ENCODE measurements around the gene TBC1D22A.
"Not testable (repeated sequence)": the region's sequence is repeated elsewhere in the genome, so short reads cannot be mapped to it uniquely, and the experiment has no call there.

DNA sequence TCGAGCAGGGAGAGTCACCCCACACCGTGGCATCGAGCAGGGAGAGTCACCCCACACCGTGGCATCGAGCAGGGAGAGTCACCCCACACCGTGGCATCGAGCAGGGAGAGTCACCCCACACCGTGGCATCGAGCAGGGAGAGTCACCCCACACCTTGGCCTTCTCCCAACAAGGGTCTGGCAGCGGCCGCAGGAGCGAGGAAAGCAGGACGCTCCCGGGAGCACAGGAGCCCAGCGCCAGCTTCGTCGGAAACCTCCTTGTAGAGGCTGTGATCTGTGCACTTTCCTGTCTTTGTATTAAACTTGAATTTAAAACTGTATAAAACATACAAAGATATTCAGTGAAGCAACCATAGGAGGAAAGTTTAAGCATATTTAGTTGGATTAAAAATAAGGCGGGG lies 355.0 kb downstream of the TBC1D22A start:
- TF ChIP-seq, protein P1, sequence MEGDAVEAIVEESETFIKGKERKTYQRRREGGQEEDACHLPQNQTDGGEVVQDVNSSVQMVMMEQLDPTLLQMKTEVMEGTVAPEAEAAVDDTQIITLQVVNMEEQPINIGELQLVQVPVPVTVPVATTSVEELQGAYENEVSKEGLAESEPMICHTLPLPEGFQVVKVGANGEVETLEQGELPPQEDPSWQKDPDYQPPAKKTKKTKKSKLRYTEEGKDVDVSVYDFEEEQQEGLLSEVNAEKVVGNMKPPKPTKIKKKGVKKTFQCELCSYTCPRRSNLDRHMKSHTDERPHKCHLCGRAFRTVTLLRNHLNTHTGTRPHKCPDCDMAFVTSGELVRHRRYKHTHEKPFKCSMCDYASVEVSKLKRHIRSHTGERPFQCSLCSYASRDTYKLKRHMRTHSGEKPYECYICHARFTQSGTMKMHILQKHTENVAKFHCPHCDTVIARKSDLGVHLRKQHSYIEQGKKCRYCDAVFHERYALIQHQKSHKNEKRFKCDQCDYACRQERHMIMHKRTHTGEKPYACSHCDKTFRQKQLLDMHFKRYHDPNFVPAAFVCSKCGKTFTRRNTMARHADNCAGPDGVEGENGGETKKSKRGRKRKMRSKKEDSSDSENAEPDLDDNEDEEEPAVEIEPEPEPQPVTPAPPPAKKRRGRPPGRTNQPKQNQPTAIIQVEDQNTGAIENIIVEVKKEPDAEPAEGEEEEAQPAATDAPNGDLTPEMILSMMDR (IDR thresholded peaks at IDR 0.05), result not testable (repeated sequence)
- not testable (repeated sequence) for TF ChIP-seq POLR2AphosphoS5 (IDR thresholded peaks at IDR 0.05)
